CD14-positive monocyte (primary cell): ENCODE results near the gene PPIF. TPM values are rescaled to one million over a fixed set of nuclear protein-coding genes. Genes with fewer than 3 reads are reported as not detected.

ENCODE experiments used
- DNase-seq, 3 donors: peaks; one replicate each; pipeline ENCODE4 v3.0.0-alpha.2; 2011 to 2022
- H2AFZ ChIP-seq: 2 replicates; pipeline ENCODE4 v1.6.0; 2012; ENCODE audit warnings: mild to moderate bottlenecking, low read depth, low read length, inconsistent platforms; ENCODE audit not compliant: insufficient read depth, poor library complexity, severe bottlenecking
- H3K27ac ChIP-seq, 2 donors: 1 replicate in 1 of 2; 2 replicates in 1 of 2; pipeline ENCODE4 v1.5.1; 2012 to 2013; ENCODE audit warnings: low read length in 2 of 2, control low read depth in 1 of 2, inconsistent platforms in 1 of 2, low read depth in 1 of 2, mild to moderate bottlenecking in 1 of 2
- H3K27me3 ChIP-seq, 2 donors: one replicate each; pipeline versions ENCODE4 v1.6.0 to v1.6.1; 2011 to 2013; ENCODE audit warnings: low read length in 2 of 2; ENCODE audit not compliant: control insufficient read depth in 2 of 2, insufficient read depth in 2 of 2
- H3K36me3 ChIP-seq, 2 donors: replicated peaks in 1 of 2; 1 replicate in 1 of 2; 2 replicates in 1 of 2; pipeline versions ENCODE4 v1.5.1 to v1.6.1; 2012 to 2013; ENCODE audit warnings: low read length in 2 of 2, control low read depth in 1 of 2, inconsistent platforms in 1 of 2, mild to moderate bottlenecking in 1 of 2; ENCODE audit not compliant: insufficient read depth in 2 of 2, control insufficient read depth in 1 of 2
- H3K4me1 ChIP-seq, 2 donors: 1 replicate in 1 of 2; 2 replicates in 1 of 2; pipeline versions ENCODE4 v1.5.1 to v1.6.1; 2012 to 2013; ENCODE audit warnings: low read length in 2 of 2, control low read depth in 1 of 2, inconsistent platforms in 1 of 2, mild to moderate bottlenecking in 1 of 2, moderate library complexity in 1 of 2; ENCODE audit not compliant: insufficient read depth in 2 of 2, control insufficient read depth in 1 of 2
- H3K4me2 ChIP-seq: replicated peaks from 2 replicates; pipeline ENCODE3; 2012; ENCODE audit warnings: low read length, moderate library complexity, mild to moderate bottlenecking; ENCODE audit not compliant: poor library complexity, severe bottlenecking; ENCODE audit errors: extremely low read depth
- H3K4me3 ChIP-seq, 3 experiments: fragments of 200-600 bp in 1 of 3; sonication (generic) in 1 of 3; replicated peaks in 1 of 3; 1 replicate in 2 of 3; 2 replicates in 1 of 3; pipeline ENCODE4 v1.5.1; 2011 to 2013; ENCODE audit warnings: low read length in 3 of 3, mild to moderate bottlenecking in 3 of 3, control low read depth in 2 of 3, low read depth in 2 of 3, inconsistent platforms in 1 of 3, moderate library complexity in 1 of 3
- H3K79me2 ChIP-seq: 2 replicates; pipeline ENCODE4 v1.6.0; 2012; ENCODE audit warnings: mild to moderate bottlenecking, control low read depth, inconsistent platforms, low read length, moderate library complexity; ENCODE audit not compliant: insufficient read depth
- H3K9ac ChIP-seq: 2 replicates; pipeline ENCODE4 v1.6.0; 2017; ENCODE audit warnings: low read length, mild to moderate bottlenecking; ENCODE audit not compliant: insufficient read depth, poor library complexity, severe bottlenecking
- H3K9me3 ChIP-seq, 2 donors: replicated peaks in 1 of 2; 1 replicate in 1 of 2; 2 replicates in 1 of 2; pipeline versions ENCODE4 v1.5.1 to v1.6.1; 2012 to 2013; ENCODE audit warnings: low read length in 2 of 2, control low read depth in 1 of 2; ENCODE audit not compliant: control insufficient read depth in 1 of 2, insufficient read depth in 1 of 2
- H4K20me1 ChIP-seq: 2 replicates; pipeline ENCODE4 v1.6.0; 2012; ENCODE audit warnings: mild to moderate bottlenecking, low read length, control low read depth, moderate library complexity; ENCODE audit not compliant: insufficient read depth
- H3K27ac Mint-ChIP-seq, 7 donors: one replicate each; pipeline ENCODE4 v1.8.0; 2020; ENCODE audit warnings: mild to moderate bottlenecking in 7 of 7, mixed read lengths in 7 of 7, moderate library complexity in 6 of 7, inconsistent platforms in 2 of 7
- H3K27me3 Mint-ChIP-seq, 3 donors: one replicate each; pipeline ENCODE4 v1.8.0; 2021 to 2022; ENCODE audit warnings: low read depth in 3 of 3, mild to moderate bottlenecking in 3 of 3, mixed read lengths in 3 of 3, moderate library complexity in 3 of 3, inconsistent platforms in 1 of 3
- H3K36me3 Mint-ChIP-seq, 2 donors: one replicate each; pipeline ENCODE4 v1.8.0; 2020; ENCODE audit warnings: mixed read lengths in 2 of 2, inconsistent platforms in 1 of 2, mild to moderate bottlenecking in 1 of 2
- H3K4me1 Mint-ChIP-seq: one replicate; pipeline ENCODE4 v1.8.0; 2020; ENCODE audit warnings: mild to moderate bottlenecking, mixed read lengths
- H3K4me3 Mint-ChIP-seq, 2 donors: one replicate each; pipeline ENCODE4 v1.8.0; 2020; ENCODE audit warnings: mild to moderate bottlenecking in 2 of 2, mixed read lengths in 2 of 2, moderate library complexity in 1 of 2
- H3K9me3 Mint-ChIP-seq, 7 donors: one replicate each; pipeline ENCODE4 v1.8.0; 2020 to 2022; ENCODE audit warnings: mixed read lengths in 7 of 7, mild to moderate bottlenecking in 6 of 7, moderate library complexity in 6 of 7, inconsistent platforms in 2 of 7
- WGBS: methylation state at CpG from one replicate; pipeline ENCODE4 v1.1.5; 2013; ENCODE audit warnings: missing lambda C conversion rate; ENCODE audit not compliant: insufficient coverage; 5-methylcytosine and 5-hydroxymethylcytosine counted together
- intact Hi-C, 2 donors: fragments of 100-400 bp; cut with micrococcal nuclease; formaldehyde crosslinking; loops; one replicate each; pipeline versions ENCODE4 v1.15.0 to v1.15.1; 2023
- polyA plus RNA-seq, 3 donors: library from polyadenylated mRNA; depleted of rRNA in 1 of 3; unstranded in 2 of 3; stranded (reverse) in 1 of 3; fragments of 300-500 nt in 2 of 3; fragments of >200 nt in 1 of 3; fragmentation: Illumina TruSeq in 2 of 3; gene quantifications; 1 replicate in 2 of 3; 2 replicates in 1 of 3; pipeline ENCODE4 v1.2.3, GENCODE V29; 2012 to 2021
- TF ChIP-seq, protein P1 (sequence below): fragments of 200-600 bp; IDR thresholded peaks from one replicate; pipeline ENCODE4 v1.8.0; 2022; ENCODE audit warnings: antibody characterized with exemption, mild to moderate bottlenecking

PPIF gene
- polyA plus RNA-seq, 3 donors: 36.6 to 1,064 (median 52.3) TPM

DNA sequence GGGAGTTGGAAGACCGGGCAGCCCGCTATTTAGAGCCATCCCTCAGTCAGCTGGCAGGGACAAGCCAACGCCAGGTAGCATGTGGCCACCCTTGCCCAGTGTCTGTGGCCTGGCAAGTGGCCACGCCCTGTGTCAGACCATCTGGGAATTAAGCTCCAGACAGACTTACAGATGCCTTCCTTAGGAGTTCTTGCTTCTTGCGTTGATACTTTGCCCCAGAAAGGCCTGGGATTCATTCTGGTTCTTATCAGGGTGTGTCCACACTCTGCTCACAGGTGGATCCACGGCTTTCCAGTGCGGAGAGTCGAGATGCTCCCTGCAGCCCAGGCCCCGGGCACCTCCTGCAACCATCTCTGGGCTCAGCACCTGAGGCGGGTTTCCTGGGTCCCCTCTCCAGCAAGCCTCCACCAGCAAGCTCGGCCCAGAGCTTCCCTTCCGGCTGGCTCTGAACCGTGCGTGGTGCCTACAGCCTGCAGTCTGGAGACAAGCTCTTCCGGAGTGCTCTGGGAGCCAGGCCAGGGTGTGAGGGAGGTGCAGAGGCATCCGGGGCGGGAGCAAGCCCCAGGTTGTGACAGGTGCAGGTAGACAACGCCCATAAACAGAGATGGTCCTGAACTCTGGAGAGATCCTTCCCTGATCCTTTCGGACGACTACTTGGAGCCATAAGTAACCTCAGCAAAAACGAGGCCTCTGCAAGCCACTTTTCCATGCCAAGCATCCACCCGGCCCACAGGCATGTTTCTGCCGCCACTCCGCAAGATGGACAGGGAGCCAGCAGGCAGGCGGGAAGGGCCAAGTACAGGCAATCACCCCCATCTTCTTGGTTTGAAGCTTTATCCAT, 32.3 kb upstream of the PPIF start:
- H3K9me3 Mint-ChIP-seq: peaks cover 0 to 9% (median 5%) of the 10 kb centered on the region in 7 donors
- peaks cover 40% of the 10 kb centered on the region for H4K20me1 ChIP-seq
- H3K36me3 Mint-ChIP-seq: peaks cover 69 to 71% of the 10 kb centered on the region in 2 donors
- peak overlapping the region in 1 of 7 donors; percentile 35 for H3K27ac Mint-ChIP-seq
- H3K36me3 ChIP-seq: peaks cover 51 to 59% of the 10 kb centered on the region in 2 donors
- no peak overlapping the region for H3K4me3 Mint-ChIP-seq
- no peak overlapping the region for H3K4me2 ChIP-seq
- DNase-seq: no peak
- H2AFZ ChIP-seq: no peak overlapping the region
- H3K4me1 ChIP-seq: peaks cover 36 to 39% of the 10 kb centered on the region in 2 donors
- peaks cover 40% of the 10 kb centered on the region for H3K4me1 Mint-ChIP-seq
- WGBS: 94% methylated on average over 22 of the region's 25 CpGs
- no peak overlapping the region for H3K27ac ChIP-seq
- no peaks in the 10 kb centered on the region for H3K79me2 ChIP-seq
- intact Hi-C loops: loop anchor here (5.0 kb wide), 2 partner anchors 32 to 37 kb away; partner anchors contain the start of gene PPIF (in 1 of the 2)
- no peak overlapping the region for H3K4me3 ChIP-seq
- H3K9me3 ChIP-seq: no peaks in the 10 kb centered on the region
- peaks cover 7 to 23% (median 18%) of the 10 kb centered on the region in 3 donors for H3K27me3 Mint-ChIP-seq
- TF ChIP-seq, protein P1, sequence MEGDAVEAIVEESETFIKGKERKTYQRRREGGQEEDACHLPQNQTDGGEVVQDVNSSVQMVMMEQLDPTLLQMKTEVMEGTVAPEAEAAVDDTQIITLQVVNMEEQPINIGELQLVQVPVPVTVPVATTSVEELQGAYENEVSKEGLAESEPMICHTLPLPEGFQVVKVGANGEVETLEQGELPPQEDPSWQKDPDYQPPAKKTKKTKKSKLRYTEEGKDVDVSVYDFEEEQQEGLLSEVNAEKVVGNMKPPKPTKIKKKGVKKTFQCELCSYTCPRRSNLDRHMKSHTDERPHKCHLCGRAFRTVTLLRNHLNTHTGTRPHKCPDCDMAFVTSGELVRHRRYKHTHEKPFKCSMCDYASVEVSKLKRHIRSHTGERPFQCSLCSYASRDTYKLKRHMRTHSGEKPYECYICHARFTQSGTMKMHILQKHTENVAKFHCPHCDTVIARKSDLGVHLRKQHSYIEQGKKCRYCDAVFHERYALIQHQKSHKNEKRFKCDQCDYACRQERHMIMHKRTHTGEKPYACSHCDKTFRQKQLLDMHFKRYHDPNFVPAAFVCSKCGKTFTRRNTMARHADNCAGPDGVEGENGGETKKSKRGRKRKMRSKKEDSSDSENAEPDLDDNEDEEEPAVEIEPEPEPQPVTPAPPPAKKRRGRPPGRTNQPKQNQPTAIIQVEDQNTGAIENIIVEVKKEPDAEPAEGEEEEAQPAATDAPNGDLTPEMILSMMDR: no peak
- peaks cover 0 to 5% of the 10 kb centered on the region in 2 donors for H3K27me3 ChIP-seq
- no peak overlapping the region for H3K9ac ChIP-seq

DNA sequence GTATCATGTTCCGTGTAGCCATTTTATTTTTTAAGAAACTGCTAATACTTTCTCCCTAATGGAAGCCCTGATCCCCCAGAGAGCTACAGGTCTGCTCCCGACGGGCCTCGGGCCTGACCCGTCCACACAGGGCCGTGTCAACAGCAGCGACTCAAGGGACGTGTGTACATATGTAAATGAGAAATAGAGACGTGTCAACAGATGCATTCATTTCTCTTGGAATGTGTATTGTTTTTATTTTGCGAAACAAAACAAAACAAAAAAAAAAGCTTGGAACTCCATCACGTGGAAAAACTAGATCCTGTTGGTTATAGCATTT, 31.7 kb upstream of the PPIF start:
- Histone ChIP-seq H3K9me3 (no peaks in the 10 kb centered on the region), H2AFZ (no peak overlapping the region), H3K9ac (no peak overlapping the region), H3K27me3 (peaks cover 0 to 5% of the 10 kb centered on the region in 2 donors), H4K20me1 (peaks cover 35% of the 10 kb centered on the region), H3K36me3 (peaks cover 48 to 54% of the 10 kb centered on the region in 2 donors), H3K27ac (no peak overlapping the region), H3K79me2 (no peaks in the 10 kb centered on the region), H3K4me1 (peaks cover 41 to 44% of the 10 kb centered on the region in 2 donors), H3K4me2 (no peak overlapping the region), H3K4me3 (no peak overlapping the region)
- Mint-ChIP-seq H3K27ac (no peak overlapping the region), H3K36me3 (peaks cover 66 to 68% of the 10 kb centered on the region in 2 donors), H3K4me1 (peaks cover 45% of the 10 kb centered on the region), H3K4me3 (no peak overlapping the region), H3K9me3 (peaks cover 0 to 9% (median 5%) of the 10 kb centered on the region in 7 donors), H3K27me3 (peaks cover 7 to 23% (median 19%) of the 10 kb centered on the region in 3 donors)
- no peak for DNase-seq
- intact Hi-C loops: loop anchor here in 1 of 2 donors (5.0 kb wide), 1 partner anchor 37 kb away; no protein-coding TSS in a partner anchor
- 88% methylated on average over 4 of the region's 11 CpGs for WGBS
- TF ChIP-seq, protein P1: no peak
